Coronary artery (tissue), 2 donors: Measurements from ENCODE around the gene CLDN16.

ENCODE experiments used
- DNase-seq: peaks from one replicate; pipeline ENCODE4 v3.0.0-alpha.2; 2017; ENCODE audit warnings: low spot score
- H3K27ac ChIP-seq, 2 donors: fragments of 200-600 bp; sonication (generic); one replicate each; pipeline ENCODE4 v1.5.1; 2016 to 2019
- H3K4me3 ChIP-seq: fragments of 200-600 bp; sonication (generic); 2 replicates; pipeline ENCODE4 v1.5.1; 2016; ENCODE audit warnings: mild to moderate bottlenecking, moderate library complexity
- CTCF ChIP-seq: fragments of 200-600 bp; sonication (generic); IDR thresholded peaks from one replicate; pipeline ENCODE4 v1.5.1; 2019; ENCODE audit warnings: antibody characterized with exemption

CLDN16 gene

GRCh38 chr3:190366133-190366532 lies 21.8 kb upstream of the CLDN16 start:
- no peak for DNase-seq
- Histone ChIP-seq H3K4me3 (no peak overlapping the region), H3K27ac (no peak overlapping the region)
- no peak for TF ChIP-seq CTCF

DNA sequence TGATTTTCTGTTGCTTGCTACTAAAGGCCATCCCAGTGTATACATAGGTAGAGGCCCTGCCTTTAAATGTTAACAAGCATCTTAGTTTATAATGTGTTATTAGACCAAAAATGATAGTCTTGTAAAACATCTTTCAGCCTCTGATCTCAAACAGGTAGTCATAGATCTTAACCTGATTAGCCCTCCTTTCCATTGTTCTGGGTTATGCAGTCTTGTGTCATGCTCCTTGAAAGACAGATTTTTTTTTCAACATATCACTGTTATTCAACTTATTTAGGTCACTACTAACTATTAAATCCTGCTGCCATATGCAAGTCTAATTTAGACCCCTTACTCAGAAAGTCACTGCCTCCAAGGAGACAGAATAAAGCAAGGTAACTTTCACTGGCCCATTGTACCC lies 19.1 kb upstream of the CLDN16 start:
- Histone ChIP-seq H3K4me3 (no peak overlapping the region), H3K27ac (no peak overlapping the region)
- no peak for DNase-seq
- no peak for TF ChIP-seq CTCF

DNA sequence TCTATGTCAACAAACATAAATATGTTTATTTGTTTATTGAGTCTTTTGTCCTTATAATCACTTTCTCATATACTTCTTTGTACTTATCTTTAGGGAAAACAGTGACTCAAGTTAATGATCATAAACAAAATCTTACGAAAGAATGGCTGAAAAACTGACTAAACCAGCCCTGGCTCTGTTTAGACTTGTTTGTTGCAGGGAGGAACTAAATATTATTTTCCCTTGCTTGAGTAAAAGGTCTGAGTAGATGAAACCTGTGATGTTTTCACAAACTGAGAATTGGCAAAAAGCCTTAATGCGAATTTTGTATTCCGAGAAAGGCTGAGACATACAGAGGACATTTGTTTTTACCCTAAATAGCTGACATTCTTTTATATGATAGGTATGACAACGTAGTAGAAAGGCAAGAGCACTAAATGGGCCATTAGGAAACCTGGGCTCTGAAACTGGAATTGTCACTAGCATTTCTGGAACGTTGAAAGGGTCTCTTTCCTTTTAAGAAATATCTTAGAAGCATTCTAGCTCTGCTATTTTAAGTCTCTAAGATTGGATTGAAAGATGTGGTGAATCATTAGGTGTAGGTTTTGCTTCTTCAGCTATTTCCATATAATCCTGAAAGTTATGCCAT lies 18.2 kb upstream of the CLDN16 start:
- no peak for TF ChIP-seq CTCF
- H3K4me3 ChIP-seq, result no peak overlapping the region
- H3K27ac ChIP-seq, result no peak overlapping the region
- DNase-seq, result no peak

GRCh38 chr3:190370369-190370768 lies 17.6 kb upstream of the CLDN16 start:
- DNase-seq, result no peak
- no peak for TF ChIP-seq CTCF
- Histone ChIP-seq H3K4me3 (no peak overlapping the region), H3K27ac (no peak overlapping the region)

DNA sequence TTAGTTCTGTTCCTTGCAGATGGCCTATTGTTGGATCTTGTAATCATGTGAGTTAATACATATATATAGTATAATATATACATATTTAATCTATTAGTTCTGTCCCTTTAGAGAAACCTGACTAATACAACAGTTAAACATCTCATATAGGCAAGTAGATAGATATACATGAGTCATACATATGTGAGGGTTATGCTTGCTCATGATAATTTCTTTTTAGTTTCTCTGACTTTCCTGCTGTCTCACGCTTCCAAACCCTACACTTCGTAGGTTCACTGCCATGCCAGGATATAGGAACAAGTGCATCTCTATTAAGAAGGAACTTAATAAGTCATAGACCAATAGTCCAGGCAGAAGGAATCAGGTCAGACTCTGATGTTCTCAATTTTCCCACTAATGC lies 16.8 kb upstream of the CLDN16 start:
- Histone ChIP-seq H3K27ac (no peak overlapping the region), H3K4me3 (no peak overlapping the region)
- TF ChIP-seq CTCF, result no peak
- no peak for DNase-seq

GRCh38 chr3:190375246-190375645 lies 12.7 kb upstream of the CLDN16 start:
- Histone ChIP-seq H3K27ac (no peak overlapping the region), H3K4me3 (no peak overlapping the region)
- no peak for DNase-seq
- TF ChIP-seq CTCF, result no peak

DNA sequence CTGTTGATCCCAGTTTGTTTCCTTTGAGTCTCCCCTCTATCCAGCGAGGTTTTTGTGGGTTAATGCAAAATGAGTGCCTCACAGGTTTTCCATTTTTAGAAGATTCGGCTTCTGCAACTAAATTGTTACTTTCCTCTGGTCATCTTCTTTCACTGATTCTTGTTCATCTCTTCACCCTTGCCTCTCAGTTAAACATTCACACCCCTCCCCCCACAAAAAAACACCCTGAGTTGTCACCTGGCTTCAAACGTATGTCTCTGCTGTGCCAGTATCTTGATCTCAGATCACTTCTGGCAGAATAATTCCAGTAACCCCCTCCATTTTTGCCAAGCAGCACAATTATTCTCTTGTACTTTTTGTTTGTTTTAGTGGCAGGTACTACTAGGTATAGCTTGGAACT lies 12.3 kb upstream of the CLDN16 start:
- Histone ChIP-seq H3K4me3 (no peak overlapping the region), H3K27ac (no peak overlapping the region)
- no peak for DNase-seq
- TF ChIP-seq CTCF, result no peak
